ENCODE results near the gene DEPDC4.
"Not testable (repeated sequence)": the region's sequence is repeated elsewhere in the genome, so short reads cannot be mapped to it uniquely, and the experiment has no call there.

The DEPDC4 gene

DNA sequence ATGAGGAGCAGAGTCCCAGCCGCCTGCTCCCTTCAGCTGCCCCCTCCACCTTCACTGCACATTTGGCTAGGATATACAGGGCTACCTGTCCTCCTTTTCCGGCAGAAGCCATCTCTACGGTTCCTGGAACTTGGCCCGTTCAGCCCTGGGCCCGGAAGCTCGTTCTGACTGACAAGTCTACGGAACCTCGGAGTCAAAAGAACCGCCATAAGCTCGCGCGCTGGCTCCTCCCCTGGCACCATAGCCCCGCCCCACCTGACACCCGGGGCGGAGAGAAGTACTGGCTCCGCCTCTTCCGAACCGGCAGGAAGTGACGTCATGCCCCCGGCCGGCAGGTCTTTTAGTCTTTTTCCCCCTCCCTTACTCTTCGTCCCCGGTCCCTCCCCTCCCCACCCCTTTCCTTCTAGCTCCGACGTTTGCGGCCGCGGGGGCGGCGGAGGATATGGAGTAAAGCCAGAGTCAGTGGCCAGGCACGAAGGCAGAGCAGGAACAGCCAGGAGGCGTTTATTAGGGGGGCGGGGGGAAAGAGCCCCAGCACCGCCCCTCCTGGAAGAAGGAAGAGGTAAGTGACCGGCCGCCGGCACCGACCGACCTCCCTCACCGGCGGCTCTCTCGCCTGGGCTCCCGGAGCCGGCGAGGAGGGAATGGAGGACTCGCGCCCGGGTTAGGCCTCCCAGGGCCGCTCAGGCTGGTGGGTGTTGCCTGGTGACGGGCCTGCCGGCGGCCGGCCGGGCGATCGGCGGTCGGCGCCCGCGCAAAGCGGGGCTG, at the start of gene DEPDC4, which contains the start of gene SCYL2:
Gene DEPDC4, minus strand, starts transcription at position 245 of the 768 bp plus-strand sequence. Its CDS starts 3 bp downstream, at position 242.
Gene SCYL2, plus strand, starts transcription at position 343 of the 768 bp plus-strand sequence. CDS start 15,794 bp downstream, outside the sequence.
- peak; percentile 93 for DNase-seq (ENCODE audit: extremely low spot score)
- CTCF ChIA-PET = no interaction called here
- TF ChIP-seq NFRKB (IDR thresholded peaks at IDR 0.05) = no peak
- peak; percentile 59 for TF ChIP-seq L3MBTL2 (conservative IDR thresholded peaks at IDR 0.05)
- TF ChIP-seq FOXK2 (IDR thresholded peaks at IDR 0.05) = no peak
- TF ChIP-seq FOXM1 (IDR thresholded peaks at IDR 0.05; ENCODE audit: borderline replicate concordance) = no peak; the same call in 1 of the 2 replicates
- TF ChIP-seq, protein P1, sequence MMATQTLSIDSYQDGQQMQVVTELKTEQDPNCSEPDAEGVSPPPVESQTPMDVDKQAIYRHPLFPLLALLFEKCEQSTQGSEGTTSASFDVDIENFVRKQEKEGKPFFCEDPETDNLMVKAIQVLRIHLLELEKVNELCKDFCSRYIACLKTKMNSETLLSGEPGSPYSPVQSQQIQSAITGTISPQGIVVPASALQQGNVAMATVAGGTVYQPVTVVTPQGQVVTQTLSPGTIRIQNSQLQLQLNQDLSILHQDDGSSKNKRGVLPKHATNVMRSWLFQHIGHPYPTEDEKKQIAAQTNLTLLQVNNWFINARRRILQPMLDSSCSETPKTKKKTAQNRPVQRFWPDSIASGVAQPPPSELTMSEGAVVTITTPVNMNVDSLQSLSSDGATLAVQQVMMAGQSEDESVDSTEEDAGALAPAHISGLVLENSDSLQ (IDR thresholded peaks at IDR 0.05) = peak; percentile 92
- POLR2A ChIA-PET = interaction anchor here (0.8 to 1.6 kb wide), 5 partner anchors 12 to 66 kb away, joined by 3 to 8 read pairs (median 4); partner anchors contain the start of gene ACTR6

DNA sequence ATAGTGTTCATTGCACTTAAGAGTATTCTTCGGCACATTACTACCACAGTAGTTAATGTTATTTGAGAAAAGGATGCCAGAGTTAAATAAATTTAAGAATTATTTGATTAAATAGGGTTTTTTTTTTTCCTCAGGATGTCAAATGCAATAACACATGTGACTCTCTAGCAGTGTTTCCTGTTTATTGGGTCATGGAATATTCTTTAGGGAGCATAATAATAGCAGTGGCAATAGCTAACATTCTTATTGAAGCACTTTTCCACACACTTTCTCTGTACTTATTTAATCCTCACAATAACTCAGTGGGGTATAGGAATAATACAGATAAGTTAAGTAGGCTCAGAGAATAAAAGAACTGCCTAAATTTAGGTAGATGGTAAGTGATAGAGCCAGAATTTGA, 44.4 kb upstream of the DEPDC4 start:
- no peak for DNase-seq (ENCODE audit: extremely low spot score)
- ChIA-PET POLR2A (no interaction called here), CTCF (no interaction called here)
- TF ChIP-seq FOXM1 (IDR thresholded peaks at IDR 0.05; ENCODE audit: borderline replicate concordance) = no peak
- no peak for TF ChIP-seq L3MBTL2 (conservative IDR thresholded peaks at IDR 0.05)
- TF ChIP-seq ZNF384 (IDR thresholded peaks at IDR 0.05) = no peak
- TF ChIP-seq TARDBP (IDR thresholded peaks at IDR 0.05) = no peak
- no peak for TF ChIP-seq BHLHE40 (IDR thresholded peaks at IDR 0.05; ENCODE audit: borderline replicate concordance)

DNA sequence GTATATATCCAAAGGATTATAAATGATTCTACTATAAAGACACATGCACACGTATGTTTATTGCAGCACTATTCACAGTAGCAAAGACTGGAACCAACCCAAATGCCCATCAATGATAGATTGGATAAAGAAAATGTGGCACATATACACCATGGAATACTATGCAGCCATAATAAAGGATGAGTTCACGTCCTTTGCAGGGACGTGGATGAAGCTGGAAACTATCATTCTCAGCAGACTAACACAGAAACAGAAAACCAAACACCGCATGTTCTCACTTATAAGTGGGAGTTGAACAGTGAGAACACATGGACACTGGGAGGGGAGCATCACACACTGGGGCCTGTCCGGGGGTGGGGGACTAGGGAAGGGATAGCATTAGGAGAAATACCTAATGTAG, 41.3 kb upstream of the DEPDC4 start:
- POLR2A ChIA-PET; CTCF ChIA-PET; DNase-seq (ENCODE audit: extremely low spot score): not testable (repeated sequence)

DNA sequence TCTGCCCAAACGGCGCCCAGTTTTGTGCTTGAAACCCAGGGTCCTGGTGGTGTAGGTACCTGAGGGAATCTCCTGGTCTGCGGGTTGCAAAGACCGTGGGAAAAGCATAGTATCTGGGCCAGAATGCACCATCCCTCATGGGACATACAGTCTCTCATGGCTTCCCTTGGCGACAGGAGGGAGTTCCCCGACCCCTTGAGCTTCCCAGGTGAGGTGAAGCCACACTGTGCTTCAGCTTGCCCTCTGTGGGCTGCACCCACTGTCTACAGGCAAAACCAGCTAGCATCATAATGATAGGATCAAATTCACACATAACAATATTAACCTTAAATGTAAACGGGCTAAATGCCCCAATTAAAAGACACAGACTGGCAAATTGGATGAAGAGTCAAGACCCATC, 37.5 kb upstream of the DEPDC4 start:
- CTCF ChIA-PET = interaction anchor here (0.6 kb wide), 1 partner anchor 15 kb away, joined by 3 read pairs; no protein-coding TSS in a partner anchor
- DNase-seq (ENCODE audit: extremely low spot score); POLR2A ChIA-PET: not testable (repeated sequence)

DNA sequence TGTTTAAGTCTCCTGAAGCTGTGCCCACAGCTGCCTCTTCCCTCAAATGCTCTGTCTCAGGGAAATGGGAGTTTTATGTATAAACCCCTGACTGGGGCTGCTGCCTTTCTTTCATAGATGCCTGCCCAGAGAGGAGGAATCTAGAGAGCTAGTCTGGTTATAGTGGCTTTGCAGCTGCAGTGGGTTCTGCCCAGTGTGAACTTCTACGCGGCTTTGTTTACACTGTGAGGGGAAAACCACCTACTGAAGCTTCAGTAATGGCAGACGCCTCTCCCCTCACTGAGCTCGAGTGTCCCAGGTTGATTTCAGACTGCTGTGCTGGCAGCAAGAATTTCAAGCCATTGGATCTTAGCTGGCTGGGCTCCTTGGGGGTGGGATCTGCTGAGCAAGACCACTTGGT, 37.0 kb upstream of the DEPDC4 start:
- ChIA-PET POLR2A (no interaction called here), CTCF (no interaction called here)
- DNase-seq (ENCODE audit: extremely low spot score) = no peak
- TF ChIP-seq FOXK2 (IDR thresholded peaks at IDR 0.05) = no peak

DNA sequence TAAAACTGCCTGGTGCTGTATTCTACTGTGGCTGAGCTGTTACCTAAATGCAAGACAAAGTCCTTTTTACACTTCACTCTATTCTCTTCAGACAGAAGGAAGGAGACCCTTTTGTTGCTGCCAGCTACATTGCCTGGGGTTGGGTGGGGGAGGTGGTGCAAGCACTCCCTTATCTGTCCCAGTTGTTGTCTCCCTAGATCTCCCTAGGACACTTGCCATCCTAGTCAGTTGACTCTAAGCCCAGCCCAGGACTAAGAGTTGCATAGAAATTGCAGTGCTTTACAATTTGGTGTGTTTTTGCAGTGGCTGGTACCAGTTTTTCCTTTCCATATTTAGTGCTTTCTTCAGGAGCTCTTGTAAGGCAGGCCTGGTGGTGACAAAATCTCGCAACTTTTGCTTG, 35.2 kb upstream of the DEPDC4 start:
- TF ChIP-seq ELF4 (IDR thresholded peaks at IDR 0.05) (no peak), ARNT (IDR thresholded peaks at IDR 0.05) (no peak), NFRKB (IDR thresholded peaks at IDR 0.05) (no peak), SP1 (IDR thresholded peaks at IDR 0.05) (no peak), FOXA1 (IDR thresholded peaks at IDR 0.05) (no peak), ZNF384 (IDR thresholded peaks at IDR 0.05) (no peak), LEF1 (IDR thresholded peaks at IDR 0.05; ENCODE audit: borderline replicate concordance) (no peak), FOXM1 (IDR thresholded peaks at IDR 0.05; ENCODE audit: borderline replicate concordance) (no peak), SUZ12 (IDR thresholded peaks at IDR 0.05) (no peak), FOXK2 (IDR thresholded peaks at IDR 0.05) (no peak), BHLHE40 (IDR thresholded peaks at IDR 0.05; ENCODE audit: borderline replicate concordance) (no peak), TARDBP (IDR thresholded peaks at IDR 0.05) (no peak)
- ChIA-PET POLR2A (no interaction called here), CTCF (no interaction called here)
- DNase-seq (ENCODE audit: extremely low spot score) = no peak

DNA sequence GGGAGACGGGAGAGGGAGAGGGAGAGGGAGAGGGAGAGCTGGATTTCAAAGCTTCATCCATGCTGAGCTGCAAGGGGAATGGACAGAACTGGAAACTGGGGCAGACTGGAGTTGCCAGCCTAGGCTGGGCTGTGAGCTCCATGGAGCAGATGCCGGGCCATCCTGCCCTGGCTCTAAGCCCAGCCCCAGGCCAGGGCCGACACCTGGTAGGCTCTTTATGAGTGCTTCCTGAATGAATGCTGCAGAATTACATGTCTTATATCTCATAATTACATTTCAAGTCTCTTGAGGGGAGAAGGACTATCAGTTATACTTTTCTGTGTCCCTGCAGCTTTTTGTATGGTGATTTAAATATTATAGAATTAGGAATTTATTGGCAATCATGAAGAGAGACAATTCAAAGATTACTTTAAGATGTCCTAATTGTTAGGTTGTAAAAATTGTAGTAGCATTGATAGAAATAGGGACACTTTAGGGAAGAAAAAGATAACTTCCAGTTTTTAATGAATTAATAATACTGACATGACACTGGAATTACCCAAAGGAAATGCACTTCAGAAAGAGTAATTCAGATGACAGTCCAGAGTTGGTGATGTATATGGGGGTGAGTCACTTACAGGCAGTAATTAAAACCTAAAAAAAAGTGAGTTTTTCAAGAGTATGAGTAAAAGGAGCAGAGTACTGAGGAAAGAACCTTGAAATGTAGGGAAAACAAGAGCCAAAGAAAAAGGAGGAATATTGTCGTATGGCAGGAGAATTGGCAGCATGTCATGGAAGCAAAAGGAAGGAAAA, 29.1 kb upstream of the DEPDC4 start:
- no peak for DNase-seq (ENCODE audit: extremely low spot score)
- TF ChIP-seq HDGF (IDR thresholded peaks at IDR 0.05; ENCODE audit: borderline replicate concordance) (no peak), SP1 (IDR thresholded peaks at IDR 0.05) (no peak), CTBP1 (IDR thresholded peaks at IDR 0.05; ENCODE audit: borderline replicate concordance) (no peak), FOXM1 (IDR thresholded peaks at IDR 0.05; ENCODE audit: borderline replicate concordance) (no peak), SUZ12 (IDR thresholded peaks at IDR 0.05) (no peak), ZNF384 (IDR thresholded peaks at IDR 0.05) (no peak)
- ChIA-PET CTCF (no interaction called here), POLR2A (no interaction called here)

DNA sequence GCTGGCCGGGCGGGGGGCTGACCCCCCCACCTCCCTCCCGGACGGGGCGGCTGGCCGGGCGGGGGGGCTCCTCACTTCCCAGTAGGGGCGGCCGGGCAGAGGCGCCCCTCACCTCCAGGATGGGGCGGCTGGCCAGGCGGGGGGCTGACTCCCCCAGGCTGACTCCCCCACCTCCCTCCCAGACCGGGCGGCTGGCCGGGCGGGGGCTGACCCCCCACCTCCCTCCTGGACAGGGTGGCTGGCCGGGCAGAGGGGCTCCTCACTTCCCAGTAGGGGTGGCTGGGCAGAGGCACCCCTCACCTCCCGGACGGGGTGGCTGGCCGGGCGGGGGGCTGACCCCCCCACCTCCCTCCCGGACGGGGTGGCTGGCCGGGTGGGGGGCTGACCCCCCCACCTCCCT, 27.5 kb upstream of the DEPDC4 start:
- POLR2A ChIA-PET; DNase-seq (ENCODE audit: extremely low spot score); CTCF ChIA-PET: not testable (repeated sequence)

DNA sequence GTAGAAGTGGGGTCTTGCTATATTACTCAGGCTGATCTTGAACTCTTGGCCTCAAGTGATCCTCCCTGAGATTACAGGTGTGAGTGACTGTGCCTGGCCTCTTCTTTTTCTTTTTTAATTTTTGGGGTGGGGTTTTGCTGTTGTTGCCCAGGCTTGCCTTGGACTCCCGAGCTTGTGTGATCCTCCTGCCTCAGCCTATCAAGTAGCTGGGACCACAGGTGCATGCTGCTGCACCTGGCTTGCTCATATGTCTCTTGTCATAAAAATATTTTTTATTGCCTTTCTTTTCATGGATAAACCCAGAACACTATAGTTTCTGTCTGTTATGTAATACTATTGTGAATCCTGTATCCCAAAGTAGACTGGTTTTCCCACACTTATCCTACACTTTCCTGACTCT, 26.1 kb upstream of the DEPDC4 start:
- TF ChIP-seq FOXM1 (IDR thresholded peaks at IDR 0.05; ENCODE audit: borderline replicate concordance) (no peak), LEF1 (IDR thresholded peaks at IDR 0.05; ENCODE audit: borderline replicate concordance) (no peak), SUZ12 (IDR thresholded peaks at IDR 0.05) (no peak), FOXA1 (IDR thresholded peaks at IDR 0.05) (no peak)
- ChIA-PET CTCF (interaction anchor here (1.1 kb wide), 1 partner anchor 38 kb away, joined by 3 read pairs; no protein-coding TSS in a partner anchor), POLR2A (no interaction called here)
- no peak for DNase-seq (ENCODE audit: extremely low spot score)
